T-cell (primary cell): ENCODE measurements around the gene SULT1A4. TPM values are rescaled to one million over a fixed set of nuclear protein-coding genes. Genes with fewer than 3 reads are reported as not detected.
"Not testable (repeated sequence)": the region's sequence is repeated elsewhere in the genome, so short reads cannot be mapped to it uniquely, and the experiment has no call there.

ENCODE experiments used
- ATAC-seq, 4 experiments: fragments of 200-7000 bp in 3 of 4; fragments of 150-1000 bp in 1 of 4; cut with Tn5 transposase; replicated peaks in 1 of 4; 1 replicate in 3 of 4; 2 replicates in 1 of 4; pipeline ENCODE4 v1.10.0; 2021; ENCODE audit warnings: moderate library complexity in 3 of 4, mild to moderate bottlenecking in 2 of 4, moderate number of reproducible peaks in 1 of 4
- CTCF ChIA-PET, 2 donors: fragments of 300-600 bp; sonication (Branson Sonifier 250); formaldehyde crosslinking; loops; one replicate each; lab custom pipeline; 2022; ENCODE audit warnings: antibody characterized with exemption in 2 of 2; lab: Charles Lee
- POLR2A ChIA-PET, 2 donors: fragments of 300-600 bp; sonication (Branson Sonifier 250); formaldehyde crosslinking; loops; one replicate each; lab custom pipeline; 2022; ENCODE audit warnings: antibody characterized with exemption in 2 of 2; lab: Charles Lee
- DNase-seq, 35 experiments: peaks; one replicate each; pipeline versions ENCODE4 v3.0.0 to v3.0.0-alpha.2; 2013 to 2023
- H3K27ac ChIP-seq: one replicate; pipeline ENCODE4 v1.5.1; 2013; ENCODE audit warnings: low read length
- H3K27me3 ChIP-seq, 2 experiments: replicated peaks in 1 of 2; 1 replicate in 1 of 2; 2 replicates in 1 of 2; pipeline versions ENCODE4 v1.6.1 to v1.7.0; 2013; ENCODE audit warnings: low read length in 1 of 2, mixed read lengths in 1 of 2; ENCODE audit not compliant: control insufficient read depth in 2 of 2, insufficient read depth in 2 of 2; ENCODE audit errors: extremely low read depth in 1 of 2
- H3K36me3 ChIP-seq, 2 donors: 1 replicate in 1 of 2; 2 replicates in 1 of 2; pipeline versions ENCODE4 v1.6.1 to v1.7.0; 2013; ENCODE audit warnings: low read length in 1 of 2; ENCODE audit not compliant: control insufficient read depth in 2 of 2, insufficient read depth in 1 of 2; ENCODE audit errors: extremely low read depth in 1 of 2
- H3K4me1 ChIP-seq, 2 experiments: 1 replicate in 1 of 2; 2 replicates in 1 of 2; pipeline versions ENCODE4 v1.6.1 to v1.7.0; 2013; ENCODE audit warnings: low read length in 2 of 2, mixed read lengths in 1 of 2; ENCODE audit not compliant: insufficient read depth in 2 of 2, control insufficient read depth in 1 of 2; ENCODE audit errors: extremely low read depth in 1 of 2
- H3K4me3 ChIP-seq, 2 donors: 1 replicate in 1 of 2; 2 replicates in 1 of 2; pipeline versions ENCODE4 v1.5.1 to v1.7.0; 2013; ENCODE audit warnings: mild to moderate bottlenecking in 2 of 2, low read length in 1 of 2, moderate library complexity in 1 of 2; ENCODE audit not compliant: control insufficient read depth in 1 of 2; ENCODE audit errors: extremely low read depth in 1 of 2
- H3K9me3 ChIP-seq: 2 replicates; pipeline ENCODE4 v1.7.0; 2013
- H3K27ac Mint-ChIP-seq, 2 donors: one replicate each; pipeline ENCODE4 v1.8.0; 2020 to 2021; ENCODE audit warnings: mild to moderate bottlenecking in 2 of 2, mixed read lengths in 2 of 2
- H3K27me3 Mint-ChIP-seq, 2 donors: one replicate each; pipeline ENCODE4 v1.8.0; 2021 to 2022; ENCODE audit warnings: mixed read lengths in 2 of 2
- H3K36me3 Mint-ChIP-seq: one replicate; pipeline ENCODE4 v1.8.0; 2021; ENCODE audit warnings: mixed read lengths
- H3K4me1 Mint-ChIP-seq, 3 donors: one replicate each; pipeline ENCODE4 v1.8.0; 2020 to 2022; ENCODE audit warnings: mixed read lengths in 3 of 3, mild to moderate bottlenecking in 1 of 3
- H3K4me3 Mint-ChIP-seq, 3 donors: one replicate each; pipeline ENCODE4 v1.8.0; 2020 to 2022; ENCODE audit warnings: mild to moderate bottlenecking in 3 of 3, mixed read lengths in 3 of 3, moderate library complexity in 3 of 3
- H3K9me3 Mint-ChIP-seq, 3 donors: one replicate each; pipeline ENCODE4 v1.8.0; 2020 to 2022; ENCODE audit warnings: mixed read lengths in 3 of 3
- WGBS: methylation state at CpG from one replicate; pipeline ENCODE4 v1.1.5; 2013; ENCODE audit warnings: missing lambda C conversion rate; ENCODE audit not compliant: insufficient coverage; 5-methylcytosine and 5-hydroxymethylcytosine counted together
- total RNA-seq, 35 experiments: library from RNA in 6 of 35; stranded (reverse) in 6 of 35; fragments of 120-200 nt in 1 of 35; gene quantifications; one replicate each; pipeline versions ENCODE4 v1.2.1 to v1.2.4 and lab custom pipeline; 2013 to 2026

Gene SULT1A4
- total RNA-seq, 5 donors from 2014 or later (not counting 1 experiment from before 2014, with no cell fraction given), result 1.1 to 4.4 (median 3.5) TPM

DNA sequence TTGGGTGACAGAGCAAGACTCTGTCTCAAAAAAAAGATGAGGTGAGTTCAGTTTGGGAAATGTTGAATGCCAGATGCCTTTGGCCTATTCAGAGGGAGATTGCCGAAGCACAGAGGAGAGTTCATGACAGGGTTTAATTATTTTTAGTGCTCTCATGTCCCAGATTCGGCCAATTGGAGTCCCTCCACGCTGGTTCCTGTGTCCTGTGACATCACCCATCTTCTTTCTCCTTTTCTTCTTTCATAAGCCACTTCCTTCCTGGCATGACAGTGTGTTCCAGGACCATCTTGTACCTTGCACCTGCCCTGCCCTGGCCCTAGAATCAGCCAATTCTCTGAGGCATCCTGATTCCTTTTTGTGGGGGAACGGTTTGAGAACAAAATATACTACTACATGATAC is 12.4 kb downstream of the SULT1A4 start:
- WGBS, result no CpG with 5 or more reads among the region's 4 CpGs
- H3K4me3 ChIP-seq, H3K4me1 ChIP-seq, H3K36me3 ChIP-seq, H3K27ac ChIP-seq, H3K27ac Mint-ChIP-seq, H3K4me3 Mint-ChIP-seq, DNase-seq, H3K9me3 ChIP-seq, CTCF ChIA-PET, H3K27me3 Mint-ChIP-seq, H3K4me1 Mint-ChIP-seq, H3K36me3 Mint-ChIP-seq, POLR2A ChIA-PET, H3K9me3 Mint-ChIP-seq, H3K27me3 ChIP-seq: not testable (repeated sequence)
- peak; percentile 12 to 71 (median 51) for ATAC-seq

DNA sequence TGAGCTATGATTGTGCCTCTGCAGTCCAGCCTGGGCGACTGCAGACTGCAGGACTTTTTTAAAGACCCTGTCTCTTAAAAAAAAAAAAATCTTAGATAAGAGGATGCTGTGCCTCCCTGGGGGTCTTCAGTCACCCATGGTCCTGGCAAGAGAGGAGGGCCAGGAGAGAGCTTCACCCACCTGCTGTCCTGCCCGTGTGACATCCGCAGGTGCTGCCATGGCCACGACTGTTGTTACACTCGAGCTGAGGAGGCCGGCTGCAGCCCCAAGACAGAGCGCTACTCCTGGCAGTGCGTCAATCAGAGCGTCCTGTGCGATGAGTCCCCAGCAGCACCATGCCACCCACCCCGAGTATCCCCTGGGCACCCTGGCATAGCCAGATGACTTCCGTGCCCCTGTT is 22.6 kb downstream of the SULT1A4 start:
- H3K4me1 Mint-ChIP-seq, H3K4me3 ChIP-seq, POLR2A ChIA-PET, H3K4me3 Mint-ChIP-seq, H3K9me3 ChIP-seq, H3K27ac ChIP-seq, H3K4me1 ChIP-seq, H3K27me3 Mint-ChIP-seq, H3K36me3 Mint-ChIP-seq, CTCF ChIA-PET, H3K27ac Mint-ChIP-seq, H3K27me3 ChIP-seq, ATAC-seq, H3K9me3 Mint-ChIP-seq, H3K36me3 ChIP-seq: not testable (repeated sequence)
- DNase-seq, result peak in 2 of 35 experiments; percentile 0
- 100% methylated on average over 1 of the region's 12 CpGs for WGBS

DNA sequence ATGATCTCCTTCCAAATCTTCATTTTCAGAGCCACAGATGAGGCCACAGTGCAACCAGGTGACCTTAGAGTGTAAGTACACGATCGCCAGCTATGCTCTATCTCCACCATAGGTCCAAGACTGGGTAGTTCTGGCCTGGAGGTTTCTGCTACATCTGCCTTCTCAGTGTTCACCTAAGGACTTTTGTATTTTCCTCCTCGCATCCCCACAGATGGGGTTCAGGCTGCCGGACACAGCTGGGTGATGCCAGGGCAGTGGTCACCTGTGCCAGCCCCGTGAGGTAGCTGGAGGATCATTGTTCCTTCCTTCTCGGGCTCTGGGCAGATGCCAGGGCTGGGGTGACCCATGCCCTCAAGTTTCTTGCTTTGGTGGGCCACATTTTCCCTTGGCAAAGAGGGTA is 46.6 kb downstream of the SULT1A4 start, which contains the start of gene NPIPB12:
Gene NPIPB12 (minus strand): TSS at position 101 of the 400 bp plus-strand sequence.
- H3K27ac Mint-ChIP-seq, H3K9me3 Mint-ChIP-seq, CTCF ChIA-PET, H3K36me3 Mint-ChIP-seq, H3K27me3 ChIP-seq, H3K36me3 ChIP-seq, H3K9me3 ChIP-seq, H3K27me3 Mint-ChIP-seq, H3K4me1 Mint-ChIP-seq, POLR2A ChIA-PET, ATAC-seq, H3K4me1 ChIP-seq, H3K4me3 ChIP-seq, DNase-seq, H3K27ac ChIP-seq, H3K4me3 Mint-ChIP-seq: not testable (repeated sequence)
- no CpG with 5 or more reads among the region's 6 CpGs for WGBS

Other genes with a start within 250 kb of the SULT1A4 start
- gene NPIPB11, start 53.2 kb upstream of the SULT1A4 start, total RNA-seq, result 1 to 10 TPM; 1.7 to 2.7 (median 2.4) TPM
- gene BOLA2, start 5.6 kb upstream of the SULT1A4 start, total RNA-seq, result 10 to 100 TPM in 2 of 5 donors, 1 to 10 TPM in 3; 3.4 to 15.5 (median 9.1) TPM
- gene SLX1B, start 5.4 kb upstream of the SULT1A4 start, total RNA-seq, result 10 to 100 TPM; 13.5 to 38.4 (median 31.9) TPM
- gene NPIPB12, start 46.5 kb downstream of the SULT1A4 start, total RNA-seq, result 100 to 1,000 TPM in 3 of 5 donors, 10 to 100 TPM in 2; 71.0 to 138 (median 102) TPM
- 100 to 1,000 TPM; 124 to 172 (median 161) TPM for gene SPN, start 203.3 kb downstream of the SULT1A4 start, total RNA-seq
- 1 to 10 TPM; 1.4 to 2.5 (median 2.1) TPM for gene QPRT, start 219.3 kb downstream of the SULT1A4 start, total RNA-seq